ENCODE data around the gene CCR5. TPM values are rescaled to one million over a fixed set of nuclear protein-coding genes. Genes with fewer than 3 reads are reported as not detected.

The CCR5 gene
- total RNA-seq, 1 experiment from 2014 or later, result not detected

DNA sequence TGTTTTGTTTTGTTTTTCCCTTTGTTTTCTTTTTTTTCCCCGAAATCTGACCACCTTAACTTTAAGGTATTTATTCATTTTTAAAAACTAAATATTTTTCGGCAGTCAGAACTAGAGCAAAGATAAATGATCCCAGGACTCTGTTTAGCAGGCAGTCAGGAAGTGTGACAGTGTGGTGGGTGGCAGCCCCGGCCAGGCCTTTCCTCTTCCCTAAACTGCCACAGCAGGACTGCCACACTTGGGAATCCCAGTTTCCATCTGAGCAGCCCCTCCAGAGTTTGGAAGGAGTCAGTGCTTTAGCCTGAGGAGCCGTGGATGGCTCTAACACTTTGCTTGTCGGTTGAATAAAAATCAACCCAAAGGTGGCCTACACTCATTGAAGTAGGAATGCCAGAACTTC lies 43.2 kb downstream of the CCR5 start:
- Histone ChIP-seq H3K4me1 (ENCODE audit: control insufficient read depth, insufficient read depth, low read length) (no peaks in the 10 kb centered on the region), H3K36me3 (ENCODE audit: control insufficient read depth, insufficient read depth, low read length) (no peaks in the 10 kb centered on the region), H3K27ac (ENCODE audit: low read length) (no peak overlapping the region), H3K9me3 (ENCODE audit: control insufficient read depth, insufficient read depth, low read depth, low read length) (no peaks in the 10 kb centered on the region), H3K27me3 (ENCODE audit: control insufficient read depth, insufficient read depth, low read length) (no peaks in the 10 kb centered on the region), H3K4me3 (ENCODE audit: low read depth in 2 of 2, low read length in 2 of 2) (no peak overlapping the region)
- DNase-seq (ENCODE audit: low read depth, low spot score) (no peak), ATAC-seq (no peak)
- in situ Hi-C loops (cut with HindIII; ENCODE audit: low pct_unique_long_range_greater_than_20kb, low sequenced_read_pairs), result no loop called here
- no peak for TF ChIP-seq SIN3A (IDR thresholded peaks at IDR 0.05; ENCODE audit: borderline replicate concordance, insufficient read depth, low read depth, low read length)
- TF ChIP-seq CTCF (IDR thresholded peaks at IDR 0.05), result no peak
- TF ChIP-seq REST (IDR thresholded peaks at IDR 0.05; ENCODE audit: insufficient read depth in 1 of 2, low read depth in 2 of 2, low read length in 1 of 2), result no peak
- TF ChIP-seq POLR2AphosphoS5 (IDR thresholded peaks at IDR 0.05; ENCODE audit: low read depth, low read length), result no peak
- no peak for TF ChIP-seq TCF7L2 (IDR thresholded peaks at IDR 0.05; ENCODE audit: low read depth, low read length)
- ChIA-PET POLR2A (no interaction called here), CTCF (no interaction called here)
- no TSS peak for BruUV-seq (replicated peaks)
- intact Hi-C loops (cut with micrococcal nuclease; ENCODE audit: unreplicated experiment), result no loop called here

GRCh38 chr3:46414739-46415138 lies 44.0 kb downstream of the CCR5 start:
- H3K27ac ChIP-seq (ENCODE audit: low read length), result no peak overlapping the region
- H3K4me3 ChIP-seq (ENCODE audit: low read depth in 2 of 2, low read length in 2 of 2), result no peak overlapping the region
- POLR2A ChIA-PET, result no interaction called here
- TF ChIP-seq SIN3A (IDR thresholded peaks at IDR 0.05; ENCODE audit: borderline replicate concordance, insufficient read depth, low read depth, low read length), result no peak
- no peak for TF ChIP-seq REST (IDR thresholded peaks at IDR 0.05; ENCODE audit: insufficient read depth in 1 of 2, low read depth in 2 of 2, low read length in 1 of 2)
- TF ChIP-seq CTCF (IDR thresholded peaks at IDR 0.05), result no peak
- no peak for TF ChIP-seq POLR2AphosphoS5 (IDR thresholded peaks at IDR 0.05; ENCODE audit: low read depth, low read length)
- TF ChIP-seq TCF7L2 (IDR thresholded peaks at IDR 0.05; ENCODE audit: low read depth, low read length), result no peak
- no TSS peak for BruUV-seq (replicated peaks)
- CTCF ChIA-PET, result no interaction called here
- ATAC-seq, result no peak
- H3K27me3 ChIP-seq (ENCODE audit: control insufficient read depth, insufficient read depth, low read length), result no peaks in the 10 kb centered on the region
- in situ Hi-C loops (cut with HindIII; ENCODE audit: low pct_unique_long_range_greater_than_20kb, low sequenced_read_pairs) (no loop called here), intact Hi-C loops (cut with micrococcal nuclease; ENCODE audit: unreplicated experiment) (no loop called here)
- no peaks in the 10 kb centered on the region for H3K4me1 ChIP-seq (ENCODE audit: control insufficient read depth, insufficient read depth, low read length)
- H3K36me3 ChIP-seq (ENCODE audit: control insufficient read depth, insufficient read depth, low read length), result no peaks in the 10 kb centered on the region
- no peak for DNase-seq (ENCODE audit: low read depth, low spot score)
- H3K9me3 ChIP-seq (ENCODE audit: control insufficient read depth, insufficient read depth, low read depth, low read length), result no peaks in the 10 kb centered on the region

All from Panc1 (cell line).